HTERT RPE-1 (cell line): Measurements from ENCODE around the gene TARBP1.

ENCODE experiments used
- in situ Hi-C: fragments of 300-500 bp; cut with MboI; formaldehyde crosslinking; loops from 4 replicates; pipeline ENCODE4 v1.14.3; 2020; ENCODE audit warnings: low sequenced_read_pairs

TARBP1 gene

DNA sequence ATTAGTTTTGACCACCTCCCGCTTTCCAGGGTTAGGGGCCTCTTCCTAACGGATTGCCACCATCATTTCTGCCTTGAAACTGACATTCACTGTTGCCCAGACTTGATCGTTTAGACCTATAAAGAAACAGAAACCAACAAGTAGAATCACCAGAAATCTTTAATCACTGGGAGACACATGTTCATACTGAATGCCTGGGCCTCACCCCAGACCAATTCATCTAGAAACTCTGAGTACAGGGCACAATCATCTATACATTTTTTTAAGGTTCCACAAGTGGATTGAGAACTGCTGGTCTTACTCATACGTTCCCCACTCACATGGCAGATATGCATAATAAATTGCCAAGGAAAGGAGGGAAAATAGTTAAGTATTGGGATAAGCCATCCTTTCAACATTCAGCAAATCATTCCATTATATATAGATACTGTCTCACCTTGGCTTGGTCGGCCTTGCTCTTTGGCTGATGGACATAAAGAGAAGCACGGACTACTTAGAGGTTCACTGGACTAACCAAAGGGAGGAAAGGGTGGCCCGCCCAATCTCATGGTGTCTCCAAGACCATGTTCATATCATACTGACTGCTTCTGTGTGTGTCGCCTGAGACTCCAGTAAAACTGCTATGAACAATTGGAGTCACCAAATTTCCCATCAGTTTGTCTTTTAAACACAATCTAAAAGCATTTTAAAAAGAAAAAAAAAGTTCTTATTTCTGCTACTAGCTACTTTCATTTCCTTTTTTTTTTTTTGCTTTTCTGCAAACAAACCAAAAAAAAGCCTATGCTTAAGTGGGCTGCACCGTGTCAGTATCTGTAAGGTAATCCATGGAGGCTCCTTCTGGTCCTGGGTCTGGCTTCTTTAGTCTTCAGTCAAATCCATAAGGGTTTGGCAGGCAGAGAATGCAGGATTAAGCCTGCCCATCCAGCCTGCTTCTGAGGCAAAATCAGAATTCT lies 9.4 kb upstream of the TARBP1 start:
- in situ Hi-C loops: no loop called here

DNA sequence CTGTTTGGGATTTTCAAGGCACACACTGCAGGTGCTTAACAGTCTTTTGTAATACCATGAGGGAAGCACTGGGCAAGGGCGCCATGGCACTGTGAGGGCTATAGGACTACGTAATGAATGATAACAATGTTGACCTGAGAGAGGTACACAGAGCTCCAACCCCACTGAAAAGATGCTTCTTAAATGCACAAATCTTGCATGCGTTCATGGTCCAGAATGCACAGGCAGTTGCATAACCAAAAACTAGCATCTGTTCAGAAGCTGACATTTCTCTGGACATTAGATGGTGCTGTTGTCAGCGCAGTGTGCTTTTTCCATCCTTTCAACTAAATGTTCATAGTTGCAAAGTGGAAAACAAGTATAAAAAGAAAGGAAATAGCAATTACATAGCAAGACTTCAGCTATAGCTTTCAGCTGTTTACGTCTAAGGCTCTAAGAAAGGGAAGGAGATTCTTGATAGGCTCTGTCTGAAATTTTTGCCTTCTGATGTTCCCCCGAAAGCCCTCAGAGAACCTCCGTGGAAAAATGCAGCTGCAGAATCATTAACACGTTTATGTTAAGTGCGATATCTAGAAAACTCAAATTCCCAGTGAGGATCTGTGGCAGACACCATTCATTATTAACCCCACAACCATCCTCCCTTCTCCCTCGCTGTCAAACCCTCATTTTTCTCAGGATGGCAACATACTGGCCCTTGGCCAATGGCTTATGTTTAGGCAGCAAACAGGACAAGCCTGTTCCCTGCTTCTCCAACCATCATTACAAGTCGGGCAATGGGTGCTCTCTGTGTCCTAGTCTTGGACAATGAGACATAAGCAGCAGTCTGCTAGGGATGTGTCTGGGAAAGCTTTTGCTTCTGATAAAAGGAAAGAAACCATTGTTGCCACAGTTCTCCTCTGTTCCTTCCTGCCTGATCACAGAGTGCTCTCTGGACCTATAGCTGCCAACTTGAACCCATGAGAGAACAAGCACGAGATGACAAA lies 8.2 kb upstream of the TARBP1 start:
- in situ Hi-C loops: no loop called here

DNA sequence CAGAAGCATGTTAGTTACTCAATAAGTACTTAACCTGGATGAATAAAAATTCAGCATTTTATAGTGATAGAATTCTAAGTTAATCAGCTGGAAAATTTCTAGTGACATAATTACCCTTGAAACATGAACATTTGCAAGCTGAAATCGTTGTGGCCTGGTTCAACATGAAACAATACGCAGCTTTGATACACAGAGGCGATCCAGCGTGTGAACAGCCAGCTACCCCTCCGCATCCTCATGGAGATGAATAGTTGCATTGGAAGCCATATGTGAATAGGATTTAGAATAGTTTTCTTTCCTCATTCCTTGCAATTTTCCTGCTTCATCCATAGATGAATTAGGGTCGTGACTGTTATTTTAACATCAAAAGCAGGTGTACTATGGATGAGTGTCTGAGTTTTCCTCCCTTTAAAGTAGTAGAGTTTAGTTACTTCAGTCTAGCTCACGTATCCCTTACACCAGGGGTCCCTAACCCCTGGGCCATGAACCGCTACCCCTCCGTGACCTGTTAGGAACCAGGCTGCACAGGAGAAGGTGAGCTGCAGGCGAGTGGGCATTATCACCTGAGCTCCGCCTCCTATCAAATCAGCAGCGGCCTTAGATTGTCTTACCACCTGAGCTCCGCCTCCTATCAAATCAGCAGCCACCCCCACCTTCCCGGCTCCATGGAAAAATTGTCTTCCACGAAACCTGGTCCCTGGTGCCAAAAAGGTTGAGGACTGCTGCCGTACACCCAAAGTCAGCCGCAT lies 6.2 kb upstream of the TARBP1 start:
- in situ Hi-C loops: no loop called here

DNA sequence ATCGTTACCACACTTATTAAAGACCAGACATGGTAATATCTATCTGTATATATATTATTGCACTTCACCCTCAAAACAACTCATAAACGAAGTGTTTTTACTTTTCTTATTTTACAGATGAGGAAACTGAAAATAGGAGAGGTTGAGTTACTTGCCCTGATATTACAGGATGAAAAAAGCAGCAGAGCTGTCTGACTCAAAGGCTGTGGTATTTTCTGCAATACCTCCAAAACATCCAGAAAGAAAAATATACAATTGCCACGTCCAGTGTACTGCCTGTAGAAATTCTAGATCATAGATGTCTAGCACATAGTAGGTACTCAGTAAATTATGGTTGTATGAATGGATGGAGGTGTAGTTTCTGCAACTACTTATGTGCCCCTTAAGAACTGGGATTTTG lies 5.2 kb upstream of the TARBP1 start:
- in situ Hi-C loops: no loop called here

DNA sequence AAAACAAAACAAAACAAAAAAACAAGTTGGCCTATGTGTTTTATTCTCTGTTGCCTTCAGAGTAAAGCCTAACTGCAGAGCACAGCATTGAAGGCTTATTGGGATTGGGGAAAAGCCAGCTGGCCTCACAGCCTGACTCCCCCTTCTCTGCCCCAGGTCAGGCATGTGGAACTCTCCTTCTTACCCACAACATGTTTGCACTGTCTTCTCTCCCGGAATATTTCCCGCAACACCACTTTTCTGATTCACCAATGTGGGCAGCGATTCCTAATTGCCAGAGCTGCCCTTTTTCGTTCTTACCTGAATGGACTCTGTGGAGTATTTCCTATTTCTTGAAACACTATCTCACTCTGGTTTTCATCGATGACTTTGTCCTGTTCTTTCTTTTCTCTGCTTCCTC lies 2.8 kb upstream of the TARBP1 start:
- in situ Hi-C loops: no loop called here

DNA sequence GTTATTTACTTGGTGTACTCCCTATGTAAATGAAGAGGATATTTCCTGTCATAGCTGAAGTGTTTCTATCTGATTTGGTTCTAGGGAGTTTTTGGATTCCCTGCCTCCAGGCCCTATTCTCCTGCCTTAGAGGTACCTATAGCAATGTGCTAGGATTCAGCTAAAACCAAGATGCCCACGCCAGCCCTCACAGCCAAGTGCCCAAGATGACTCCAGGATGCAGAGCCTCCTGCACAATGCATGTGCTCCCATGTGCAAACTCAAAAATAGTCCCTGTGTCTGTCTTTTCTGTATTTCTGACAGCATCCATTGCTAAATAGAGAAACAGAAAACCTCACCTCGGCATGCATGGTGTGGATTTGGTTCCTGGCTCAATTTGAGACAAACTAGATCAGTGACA lies 887 bp upstream of the TARBP1 start:
- in situ Hi-C loops: no loop called here

DNA sequence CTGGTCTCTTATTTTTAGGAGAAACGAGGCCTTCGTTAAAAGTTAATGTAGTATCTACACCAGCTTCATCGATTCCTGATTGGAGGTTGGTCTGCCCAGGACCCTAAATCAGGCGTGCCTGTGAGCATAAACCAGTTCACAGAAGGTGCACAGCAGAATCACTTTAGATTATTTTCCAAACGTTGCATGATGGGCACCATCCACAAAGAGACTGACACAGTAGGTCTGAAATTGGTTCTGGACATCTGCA lies 256 bp upstream of the TARBP1 start:
- in situ Hi-C loops: no loop called here

DNA sequence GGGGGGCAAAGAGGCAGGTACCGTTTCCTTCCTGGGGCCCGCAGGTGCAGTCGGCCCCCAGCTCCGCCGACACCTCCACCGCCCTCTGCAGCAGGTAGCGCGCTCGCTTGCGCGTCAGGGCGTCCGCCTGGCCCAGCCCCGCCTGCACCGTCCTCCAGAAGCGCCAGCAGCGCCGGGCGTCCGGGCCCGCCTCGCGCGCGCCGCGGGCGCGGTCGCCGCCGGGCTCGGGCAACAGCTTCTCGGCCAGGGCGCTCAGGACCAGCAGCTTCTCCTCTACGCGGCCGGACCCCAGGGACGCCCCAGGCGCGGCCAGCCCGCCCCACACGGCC lies 863 bp downstream of the TARBP1 start:
- in situ Hi-C loops: no loop called here

DNA sequence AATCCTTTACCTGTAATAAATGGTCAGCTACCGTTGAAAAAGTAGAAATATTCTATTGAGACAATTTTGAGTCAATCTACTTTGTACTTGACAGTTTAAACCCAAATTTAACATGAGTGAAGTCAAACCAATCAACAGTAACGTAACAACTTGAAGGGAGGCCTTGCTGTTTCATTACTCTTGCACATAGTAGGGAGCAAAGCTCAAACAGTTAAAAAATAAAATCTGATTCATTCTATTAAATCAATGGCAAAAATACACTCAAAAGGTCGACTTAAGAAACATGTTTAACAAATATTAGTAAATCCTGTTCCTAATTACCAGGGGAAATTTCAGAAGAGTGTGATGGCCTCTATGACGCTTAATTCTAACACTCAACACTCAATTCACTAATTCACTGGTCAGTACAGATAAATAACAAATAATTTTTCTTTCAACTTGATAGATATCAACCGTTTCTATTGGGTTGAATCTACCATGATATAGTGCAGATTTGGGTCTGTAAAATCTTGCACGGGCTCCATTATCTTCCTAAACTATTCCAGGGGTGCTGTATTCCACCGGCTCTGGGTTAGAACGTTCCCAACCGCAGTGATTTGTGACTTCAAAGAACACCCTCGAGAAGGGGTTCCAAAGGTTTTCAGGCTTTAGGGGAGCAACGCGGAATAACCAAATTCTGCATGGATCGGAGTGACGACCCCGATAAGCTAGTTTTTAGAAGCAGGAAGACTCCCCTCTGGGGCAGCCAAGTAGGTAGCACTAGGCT lies 1.4 kb downstream of the TARBP1 start:
- in situ Hi-C loops: no loop called here

DNA sequence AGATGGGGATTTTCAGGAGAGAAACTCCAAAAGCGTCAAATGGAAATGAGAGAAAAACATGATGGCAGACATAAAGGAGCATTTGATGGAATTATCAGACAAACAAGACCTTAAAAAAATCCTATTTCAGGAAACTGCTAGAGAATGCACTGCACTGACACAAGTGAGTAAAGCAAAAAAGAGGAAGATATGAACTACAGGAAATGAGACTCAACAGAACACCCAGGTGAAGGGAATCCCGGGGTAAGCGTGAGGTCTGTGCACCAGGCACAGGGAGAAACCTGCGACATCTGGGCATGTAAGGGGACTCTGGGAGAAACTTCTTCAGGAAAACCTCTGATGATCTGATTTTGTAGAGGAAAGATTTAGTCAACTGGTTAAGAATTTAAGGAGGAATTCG lies 2.8 kb downstream of the TARBP1 start:
- in situ Hi-C loops: no loop called here

DNA sequence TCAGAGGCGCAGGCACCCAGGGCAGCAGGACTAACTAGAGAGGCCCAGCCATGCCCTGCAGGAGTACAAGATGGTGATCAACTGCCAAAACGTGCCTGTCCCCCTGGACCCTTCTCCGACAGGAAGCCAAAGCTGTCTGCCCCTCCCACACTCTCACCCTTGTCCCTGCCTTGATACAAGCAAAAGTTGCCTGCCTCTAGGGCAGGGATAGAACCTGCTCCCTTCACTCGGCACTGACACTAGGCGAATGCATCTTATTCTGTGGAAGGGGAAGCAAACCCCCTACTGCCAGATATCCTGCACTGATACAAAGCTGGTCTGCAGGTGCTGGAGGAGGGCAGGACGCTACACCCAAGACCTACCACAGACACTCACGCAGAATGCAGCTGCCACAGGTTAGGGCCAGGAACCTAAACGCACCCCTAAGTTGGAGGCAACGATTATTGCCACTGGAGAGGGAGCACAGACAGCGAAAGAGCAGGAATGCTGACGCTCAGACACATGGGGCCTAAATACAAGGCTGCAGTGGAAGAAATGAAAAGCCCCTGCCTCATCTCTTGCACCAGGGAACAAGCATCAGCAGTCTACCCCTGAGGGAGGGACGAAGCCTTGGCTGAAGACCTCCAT lies 3.7 kb downstream of the TARBP1 start:
- in situ Hi-C loops: no loop called here

DNA sequence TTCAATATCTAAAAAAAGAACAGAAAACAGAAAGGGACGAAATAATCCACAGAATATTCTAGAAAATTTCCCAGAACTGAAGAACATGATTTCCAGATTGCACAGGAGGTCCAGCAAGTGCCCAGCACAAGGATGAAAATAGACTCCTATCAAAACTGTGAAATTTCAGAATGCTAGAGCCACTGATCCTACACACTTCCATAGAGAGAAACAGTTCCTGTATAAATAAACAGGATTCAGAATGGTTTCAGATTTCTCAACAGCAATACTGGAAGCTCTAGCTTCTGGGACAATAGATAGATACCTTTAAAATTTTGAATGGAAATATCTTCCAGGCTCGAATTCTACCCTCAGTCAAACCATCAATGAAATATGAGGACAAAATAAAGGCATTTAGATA lies 4.6 kb downstream of the TARBP1 start:
- in situ Hi-C loops: no loop called here

DNA sequence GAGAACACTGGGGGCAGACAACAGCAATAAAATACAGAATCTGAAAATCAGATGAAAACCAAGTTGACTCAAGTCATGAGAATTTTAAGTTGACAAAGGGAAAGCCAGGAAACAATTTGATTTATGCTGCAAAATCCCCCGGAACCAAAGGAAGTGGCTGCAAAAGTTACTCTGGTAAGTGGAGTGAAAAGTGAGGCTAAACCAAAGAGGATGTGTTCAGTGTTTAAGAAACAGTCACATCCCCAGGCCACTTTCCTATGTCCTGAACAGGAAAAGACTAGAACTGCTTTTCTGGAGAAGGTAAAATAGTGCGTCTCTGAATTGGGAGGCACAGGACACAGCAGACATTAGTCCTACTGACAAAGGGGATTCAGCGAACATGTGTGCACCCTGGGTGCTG lies 5.9 kb downstream of the TARBP1 start:
- in situ Hi-C loops: no loop called here

DNA sequence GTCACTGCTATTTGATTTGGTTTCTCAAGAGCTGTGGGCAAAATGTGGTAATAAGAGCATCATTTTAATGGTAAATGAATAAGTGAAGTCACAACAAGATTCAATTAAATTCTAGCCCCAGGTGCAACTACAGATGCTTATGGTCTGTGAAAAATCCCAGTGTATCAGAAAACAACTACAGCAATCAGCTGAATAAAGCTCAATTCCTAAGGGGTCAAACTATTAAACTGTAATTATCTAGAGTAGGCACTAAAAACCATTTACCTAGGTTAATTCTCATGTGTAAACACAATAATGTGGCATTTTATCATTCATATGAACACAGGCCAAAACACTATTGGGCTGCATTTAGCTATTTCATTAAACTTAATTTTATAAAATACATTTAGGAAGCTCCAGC lies 9.6 kb downstream of the TARBP1 start:
- in situ Hi-C loops: no loop called here

DNA sequence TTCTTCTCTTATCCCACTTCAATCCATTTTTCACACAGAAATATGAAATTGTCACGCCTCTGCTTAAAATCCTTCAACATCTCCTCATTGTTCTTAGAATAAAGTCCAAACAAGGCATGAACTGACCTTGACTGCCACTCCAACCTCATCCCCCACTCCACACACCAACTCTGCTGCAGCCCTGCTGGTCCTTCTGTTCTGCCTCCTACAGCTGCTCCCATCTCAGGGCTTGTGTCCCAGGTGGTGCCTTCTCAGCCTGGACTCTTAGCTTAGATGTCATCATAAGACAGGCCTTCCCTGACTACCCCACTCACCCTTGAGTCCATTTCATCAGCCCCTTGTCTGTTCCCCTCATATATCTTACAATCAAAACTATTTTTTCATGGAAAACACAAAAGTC lies 10.4 kb downstream of the TARBP1 start:
- in situ Hi-C loops: no loop called here

DNA sequence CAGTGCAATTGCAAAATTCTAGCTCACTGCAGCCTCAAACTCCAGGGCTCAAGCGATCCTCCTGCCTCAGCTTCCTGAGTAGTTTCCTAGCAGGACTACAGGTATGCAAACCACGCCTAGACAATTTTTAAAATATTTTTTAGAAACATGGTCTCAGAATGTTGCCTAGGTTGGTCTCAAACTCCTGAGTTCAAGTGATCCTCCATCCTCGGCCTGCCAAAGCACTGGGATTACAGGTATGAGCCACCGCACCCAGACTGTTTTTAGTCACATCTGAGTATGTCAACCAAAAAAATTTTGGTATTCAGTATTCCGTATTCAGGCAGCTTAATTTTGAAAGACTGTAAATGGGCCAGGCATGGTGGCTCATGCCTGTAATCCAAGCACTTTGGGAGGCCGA lies 11.2 kb downstream of the TARBP1 start:
- in situ Hi-C loops: no loop called here

DNA sequence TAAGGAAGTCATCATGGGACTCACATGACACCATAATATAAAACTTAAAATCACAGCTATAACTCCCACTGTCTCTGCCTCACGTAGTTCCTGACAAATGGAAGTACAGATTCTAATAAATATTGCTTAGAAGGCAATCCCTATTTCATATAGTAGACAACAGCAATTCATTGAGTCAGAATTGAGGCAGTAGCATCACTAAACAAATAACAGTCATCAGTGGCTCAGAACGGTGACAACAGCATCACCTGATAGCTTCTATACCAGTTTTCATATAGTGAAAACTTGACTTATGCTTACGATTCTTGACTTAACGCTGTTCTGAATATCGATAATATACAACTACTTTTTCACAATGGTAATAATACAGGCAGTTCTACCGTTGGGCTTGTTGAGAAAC lies 12.0 kb downstream of the TARBP1 start:
- in situ Hi-C loops: no loop called here

DNA sequence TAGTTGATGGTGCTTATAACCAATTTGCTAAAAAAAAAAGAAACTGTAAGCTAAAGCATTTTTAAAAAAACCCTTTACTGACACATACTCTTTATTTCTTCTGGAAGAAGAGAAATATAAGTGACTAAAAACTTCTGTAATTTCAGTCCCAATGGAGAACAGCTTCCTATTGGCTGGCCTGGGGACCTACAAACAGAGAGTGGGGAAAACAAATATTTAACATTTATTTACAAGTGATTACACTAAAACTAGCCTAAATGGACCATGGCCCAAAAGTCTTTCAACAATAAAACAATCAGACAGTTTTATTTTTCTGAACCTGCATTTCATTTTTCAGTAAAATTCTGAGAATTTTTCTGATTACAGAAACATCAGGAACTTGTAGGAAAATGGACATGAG lies 15.2 kb downstream of the TARBP1 start:
- in situ Hi-C loops: no loop called here

DNA sequence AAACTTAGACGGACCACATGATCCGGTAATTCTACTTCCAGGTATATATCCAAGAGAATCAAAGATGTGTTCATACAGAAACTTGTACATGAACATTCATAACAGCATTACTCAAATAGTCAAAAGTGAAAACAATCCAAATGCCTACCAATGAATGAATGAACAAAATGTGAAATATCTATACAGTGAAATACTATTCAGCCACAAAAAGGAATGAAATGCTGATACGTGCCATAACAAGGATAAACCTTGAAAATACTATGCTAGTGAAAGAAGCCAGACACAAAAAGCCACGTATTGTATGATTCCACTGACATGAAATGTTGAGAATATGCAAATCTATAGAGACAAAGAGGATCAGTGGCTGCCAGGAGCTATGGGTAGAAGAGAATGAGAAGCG lies 18.3 kb downstream of the TARBP1 start:
- in situ Hi-C loops: no loop called here

DNA sequence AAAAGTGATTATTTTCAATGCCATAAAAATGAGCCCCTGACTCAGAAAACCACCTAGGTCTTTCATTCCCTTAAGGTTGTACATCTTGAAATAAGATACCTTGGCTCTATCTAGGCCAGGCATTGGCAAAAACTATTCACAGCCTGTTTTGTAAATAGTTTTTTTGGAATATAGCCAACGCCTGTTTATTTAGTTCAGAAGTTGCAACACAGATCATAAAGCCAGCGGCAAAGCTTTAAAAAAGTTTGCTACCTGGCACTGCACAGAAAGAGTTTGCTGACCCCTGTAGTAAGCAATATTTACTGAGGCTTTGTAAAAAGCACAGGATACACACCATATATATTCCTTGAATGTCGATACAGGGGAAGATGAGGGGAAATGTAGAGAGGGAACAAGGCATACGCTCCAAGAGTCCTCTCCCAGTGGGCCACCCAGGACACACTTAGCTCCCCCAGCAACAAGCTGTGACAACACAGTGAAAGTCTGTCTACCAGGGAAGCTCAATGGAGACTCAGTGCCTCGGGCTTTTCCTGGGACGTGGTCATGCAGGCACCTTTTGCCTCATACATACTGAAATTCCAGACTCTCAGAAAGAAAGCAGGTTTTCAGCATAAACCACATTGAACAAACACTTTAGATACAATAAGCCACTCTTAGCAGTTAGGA lies 20.5 kb downstream of the TARBP1 start:
- in situ Hi-C loops: no loop called here
